ENCODE results near the gene TAS1R3. TPM values are rescaled to one million over a fixed set of nuclear protein-coding genes. Genes with fewer than 3 reads are reported as not detected.

Gene TAS1R3
- total RNA-seq, 1 experiment from 2014 or later, result 0.22 TPM

DNA sequence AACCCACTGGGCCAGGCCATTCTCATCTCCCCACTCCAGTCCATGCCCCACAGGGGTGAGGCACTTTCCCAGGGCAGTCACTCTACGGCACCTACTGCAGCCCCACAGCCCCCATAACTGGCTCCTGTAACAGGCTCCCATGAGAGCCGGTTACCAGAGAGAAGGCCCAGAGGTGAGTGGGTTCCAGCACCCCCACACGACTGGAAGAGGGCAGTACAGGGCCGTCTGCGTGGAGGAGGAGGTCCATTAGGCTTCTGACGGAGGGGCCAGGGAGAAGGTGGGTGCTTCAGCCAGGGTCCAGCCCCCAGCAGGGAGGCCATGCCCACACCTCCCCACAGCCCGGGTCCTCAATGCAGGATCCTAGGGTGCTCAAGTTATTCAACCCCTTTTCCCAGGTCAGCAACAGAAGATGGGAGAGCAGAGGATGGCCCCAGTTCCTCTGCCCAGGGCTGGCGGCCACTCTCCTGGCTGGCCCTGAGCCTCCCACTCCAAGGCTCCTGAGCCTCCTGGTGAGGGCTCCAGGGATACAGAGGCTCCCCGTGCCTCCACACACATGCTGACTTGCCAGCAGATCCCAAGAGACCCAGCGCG lies 24.9 kb upstream of the TAS1R3 start (continued):
- TF ChIP-seq, protein P1, sequence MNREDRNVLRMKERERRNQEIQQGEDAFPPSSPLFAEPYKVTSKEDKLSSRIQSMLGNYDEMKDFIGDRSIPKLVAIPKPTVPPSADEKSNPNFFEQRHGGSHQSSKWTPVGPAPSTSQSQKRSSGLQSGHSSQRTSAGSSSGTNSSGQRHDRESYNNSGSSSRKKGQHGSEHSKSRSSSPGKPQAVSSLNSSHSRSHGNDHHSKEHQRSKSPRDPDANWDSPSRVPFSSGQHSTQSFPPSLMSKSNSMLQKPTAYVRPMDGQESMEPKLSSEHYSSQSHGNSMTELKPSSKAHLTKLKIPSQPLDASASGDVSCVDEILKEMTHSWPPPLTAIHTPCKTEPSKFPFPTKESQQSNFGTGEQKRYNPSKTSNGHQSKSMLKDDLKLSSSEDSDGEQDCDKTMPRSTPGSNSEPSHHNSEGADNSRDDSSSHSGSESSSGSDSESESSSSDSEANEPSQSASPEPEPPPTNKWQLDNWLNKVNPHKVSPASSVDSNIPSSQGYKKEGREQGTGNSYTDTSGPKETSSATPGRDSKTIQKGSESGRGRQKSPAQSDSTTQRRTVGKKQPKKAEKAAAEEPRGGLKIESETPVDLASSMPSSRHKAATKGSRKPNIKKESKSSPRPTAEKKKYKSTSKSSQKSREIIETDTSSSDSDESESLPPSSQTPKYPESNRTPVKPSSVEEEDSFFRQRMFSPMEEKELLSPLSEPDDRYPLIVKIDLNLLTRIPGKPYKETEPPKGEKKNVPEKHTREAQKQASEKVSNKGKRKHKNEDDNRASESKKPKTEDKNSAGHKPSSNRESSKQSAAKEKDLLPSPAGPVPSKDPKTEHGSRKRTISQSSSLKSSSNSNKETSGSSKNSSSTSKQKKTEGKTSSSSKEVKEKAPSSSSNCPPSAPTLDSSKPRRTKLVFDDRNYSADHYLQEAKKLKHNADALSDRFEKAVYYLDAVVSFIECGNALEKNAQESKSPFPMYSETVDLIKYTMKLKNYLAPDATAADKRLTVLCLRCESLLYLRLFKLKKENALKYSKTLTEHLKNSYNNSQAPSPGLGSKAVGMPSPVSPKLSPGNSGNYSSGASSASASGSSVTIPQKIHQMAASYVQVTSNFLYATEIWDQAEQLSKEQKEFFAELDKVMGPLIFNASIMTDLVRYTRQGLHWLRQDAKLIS (CRISPR knock-in tag; IDR thresholded peaks at IDR 0.05; ENCODE audit: borderline replicate concordance), result no peak

DNA sequence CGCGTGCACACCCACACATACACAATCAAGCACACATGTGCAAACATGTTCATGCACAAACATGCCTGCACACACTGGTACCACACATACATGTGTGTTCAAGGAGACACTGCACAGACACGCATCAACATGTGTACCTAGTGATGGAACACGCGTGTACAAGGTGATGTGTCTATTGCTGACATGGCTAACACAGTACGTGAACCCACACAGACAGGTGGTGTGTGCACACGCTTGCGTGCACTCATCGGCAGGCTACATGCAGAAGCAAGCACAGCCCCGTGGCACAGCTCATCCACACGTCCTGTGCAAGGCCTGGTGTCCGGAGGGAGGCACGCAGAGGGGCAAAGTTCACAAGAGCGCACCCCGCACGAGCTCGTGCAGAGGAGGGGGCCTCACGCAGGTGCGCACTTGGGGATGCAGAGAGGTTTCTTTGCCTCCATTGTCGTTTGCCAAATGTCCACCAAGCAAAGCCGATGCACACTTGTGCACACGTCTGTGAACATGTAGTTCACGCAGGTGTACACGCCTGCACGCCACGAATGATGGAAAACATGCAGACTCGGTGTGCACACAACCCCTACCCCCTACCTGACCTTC lies 24.3 kb upstream of the TAS1R3 start:
- POLR2A ChIA-PET, result no interaction called here
- H3K4me3 Mint-ChIP-seq, result peak overlapping the region; percentile 71
- peaks cover 6% of the 10 kb centered on the region; the same call in 1 of the 2 replicates for H3K27me3 Mint-ChIP-seq (ENCODE audit: low read depth)
- peaks cover 21% of the 10 kb centered on the region for H3K4me1 Mint-ChIP-seq
- no peaks in the 10 kb centered on the region for H3K9me3 Mint-ChIP-seq
- ATAC-seq (no peak), DNase-seq (ENCODE audit: low spot score) (no peak)
- H3K27ac Mint-ChIP-seq, result 0 out of 2 replicates have a peak overlapping the region, but pooled peaks have one; percentile 32
- CTCF ChIA-PET, result no interaction called here
- TF ChIP-seq TCF7 (CRISPR knock-in tag; IDR thresholded peaks at IDR 0.05; ENCODE audit: low read depth) (no peak), ZBTB21 (CRISPR knock-in tag; IDR thresholded peaks at IDR 0.05; ENCODE audit: borderline replicate concordance) (no peak), JUN (CRISPR knock-in tag; IDR thresholded peaks at IDR 0.05) (no peak), NR3C1 (CRISPR knock-in tag; conservative IDR thresholded peaks at IDR 0.05; ENCODE audit: low read depth) (no peak), SMAD4 (CRISPR knock-in tag; IDR thresholded peaks at IDR 0.05) (no peak), ZNF317 (CRISPR knock-in tag; IDR thresholded peaks at IDR 0.05; ENCODE audit: borderline replicate concordance, low read depth) (no peak), RORB (CRISPR knock-in tag; IDR thresholded peaks at IDR 0.05) (no peak), TEAD4 (CRISPR knock-in tag; IDR thresholded peaks at IDR 0.05) (no peak)
- TF ChIP-seq, protein P2, sequence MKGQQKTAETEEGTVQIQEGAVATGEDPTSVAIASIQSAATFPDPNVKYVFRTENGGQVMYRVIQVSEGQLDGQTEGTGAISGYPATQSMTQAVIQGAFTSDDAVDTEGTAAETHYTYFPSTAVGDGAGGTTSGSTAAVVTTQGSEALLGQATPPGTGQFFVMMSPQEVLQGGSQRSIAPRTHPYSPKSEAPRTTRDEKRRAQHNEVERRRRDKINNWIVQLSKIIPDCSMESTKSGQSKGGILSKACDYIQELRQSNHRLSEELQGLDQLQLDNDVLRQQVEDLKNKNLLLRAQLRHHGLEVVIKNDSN (CRISPR knock-in tag; IDR thresholded peaks at IDR 0.05), result no peak
- TF ChIP-seq, protein P3, sequence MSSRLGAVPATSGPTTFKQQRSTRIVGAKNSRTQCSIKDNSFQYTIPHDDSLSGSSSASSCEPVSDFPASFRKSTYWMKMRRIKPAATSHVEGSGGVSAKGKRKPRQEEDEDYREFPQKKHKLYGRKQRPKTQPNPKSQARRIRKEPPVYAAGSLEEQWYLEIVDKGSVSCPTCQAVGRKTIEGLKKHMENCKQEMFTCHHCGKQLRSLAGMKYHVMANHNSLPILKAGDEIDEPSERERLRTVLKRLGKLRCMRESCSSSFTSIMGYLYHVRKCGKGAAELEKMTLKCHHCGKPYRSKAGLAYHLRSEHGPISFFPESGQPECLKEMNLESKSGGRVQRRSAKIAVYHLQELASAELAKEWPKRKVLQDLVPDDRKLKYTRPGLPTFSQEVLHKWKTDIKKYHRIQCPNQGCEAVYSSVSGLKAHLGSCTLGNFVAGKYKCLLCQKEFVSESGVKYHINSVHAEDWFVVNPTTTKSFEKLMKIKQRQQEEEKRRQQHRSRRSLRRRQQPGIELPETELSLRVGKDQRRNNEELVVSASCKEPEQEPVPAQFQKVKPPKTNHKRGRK (CRISPR knock-in tag; IDR thresholded peaks at IDR 0.05; ENCODE audit: borderline replicate concordance), result no peak
- TF ChIP-seq, protein P4, sequence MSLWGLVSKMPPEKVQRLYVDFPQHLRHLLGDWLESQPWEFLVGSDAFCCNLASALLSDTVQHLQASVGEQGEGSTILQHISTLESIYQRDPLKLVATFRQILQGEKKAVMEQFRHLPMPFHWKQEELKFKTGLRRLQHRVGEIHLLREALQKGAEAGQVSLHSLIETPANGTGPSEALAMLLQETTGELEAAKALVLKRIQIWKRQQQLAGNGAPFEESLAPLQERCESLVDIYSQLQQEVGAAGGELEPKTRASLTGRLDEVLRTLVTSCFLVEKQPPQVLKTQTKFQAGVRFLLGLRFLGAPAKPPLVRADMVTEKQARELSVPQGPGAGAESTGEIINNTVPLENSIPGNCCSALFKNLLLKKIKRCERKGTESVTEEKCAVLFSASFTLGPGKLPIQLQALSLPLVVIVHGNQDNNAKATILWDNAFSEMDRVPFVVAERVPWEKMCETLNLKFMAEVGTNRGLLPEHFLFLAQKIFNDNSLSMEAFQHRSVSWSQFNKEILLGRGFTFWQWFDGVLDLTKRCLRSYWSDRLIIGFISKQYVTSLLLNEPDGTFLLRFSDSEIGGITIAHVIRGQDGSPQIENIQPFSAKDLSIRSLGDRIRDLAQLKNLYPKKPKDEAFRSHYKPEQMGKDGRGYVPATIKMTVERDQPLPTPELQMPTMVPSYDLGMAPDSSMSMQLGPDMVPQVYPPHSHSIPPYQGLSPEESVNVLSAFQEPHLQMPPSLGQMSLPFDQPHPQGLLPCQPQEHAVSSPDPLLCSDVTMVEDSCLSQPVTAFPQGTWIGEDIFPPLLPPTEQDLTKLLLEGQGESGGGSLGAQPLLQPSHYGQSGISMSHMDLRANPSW (CRISPR knock-in tag; conservative IDR thresholded peaks at IDR 0.05; ENCODE audit: low read depth), result no peak
- TF ChIP-seq, protein P5, sequence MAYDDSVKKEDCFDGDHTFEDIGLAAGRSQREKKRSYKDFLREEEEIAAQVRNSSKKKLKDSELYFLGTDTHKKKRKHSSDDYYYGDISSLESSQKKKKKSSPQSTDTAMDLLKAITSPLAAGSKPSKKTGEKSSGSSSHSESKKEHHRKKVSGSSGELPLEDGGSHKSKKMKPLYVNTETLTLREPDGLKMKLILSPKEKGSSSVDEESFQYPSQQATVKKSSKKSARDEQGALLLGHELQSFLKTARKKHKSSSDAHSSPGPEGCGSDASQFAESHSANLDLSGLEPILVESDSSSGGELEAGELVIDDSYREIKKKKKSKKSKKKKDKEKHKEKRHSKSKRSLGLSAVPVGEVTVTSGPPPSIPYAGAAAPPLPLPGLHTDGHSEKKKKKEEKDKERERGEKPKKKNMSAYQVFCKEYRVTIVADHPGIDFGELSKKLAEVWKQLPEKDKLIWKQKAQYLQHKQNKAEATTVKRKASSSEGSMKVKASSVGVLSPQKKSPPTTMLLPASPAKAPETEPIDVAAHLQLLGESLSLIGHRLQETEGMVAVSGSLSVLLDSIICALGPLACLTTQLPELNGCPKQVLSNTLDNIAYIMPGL (CRISPR knock-in tag; IDR thresholded peaks at IDR 0.05), result no peak
- H3K36me3 Mint-ChIP-seq, result no peaks in the 10 kb centered on the region

All from WTC11 (cell line).